ENCODE measurements around the gene CAMK1D.
A peak's percentile ranks its signal among the peaks of the same experiment; 100 is the strongest.

Gene CAMK1D

GRCh38 chr10:12602521-12602920 lies 253.2 kb downstream of the CAMK1D start:
- no peak for DNase-seq

- no peak for DNase-seq
Observed at GRCh38 chr10:12603766-12604470, 254.6 kb downstream of the CAMK1D start.

- peak; percentile 9 to 90 (median 62) for DNase-seq
Observed at GRCh38 chr10:12605580-12606405, 256.4 kb downstream of the CAMK1D start.

- no peak for DNase-seq
Observed at GRCh38 chr10:12606461-12606860, 257.1 kb downstream of the CAMK1D start.

- no peak for DNase-seq
Observed at GRCh38 chr10:12608761-12609160, 259.4 kb downstream of the CAMK1D start.

GRCh38 chr10:12609435-12609834 lies 260.1 kb downstream of the CAMK1D start:
- DNase-seq: no peak

GRCh38 chr10:12613136-12613535 lies 263.8 kb downstream of the CAMK1D start:
- DNase-seq: no peak

- no peak for DNase-seq
Observed at GRCh38 chr10:12614177-12614995, 265.0 kb downstream of the CAMK1D start.

- no peak for DNase-seq
Observed at GRCh38 chr10:12615296-12616220, 266.2 kb downstream of the CAMK1D start.

- DNase-seq: no peak
Observed at GRCh38 chr10:12617191-12618175, 268.1 kb downstream of the CAMK1D start.

- DNase-seq: no peak
Observed at GRCh38 chr10:12622016-12622415, 272.7 kb downstream of the CAMK1D start.

GRCh38 chr10:12622691-12623090 lies 273.3 kb downstream of the CAMK1D start:
- no peak for DNase-seq

GRCh38 chr10:12625393-12626023 lies 276.2 kb downstream of the CAMK1D start:
- DNase-seq: no peak

- DNase-seq: no peak
Observed at GRCh38 chr10:12628153-12628552, 278.8 kb downstream of the CAMK1D start.

- no peak for DNase-seq
Observed at GRCh38 chr10:12628964-12629766, 279.8 kb downstream of the CAMK1D start.

- DNase-seq: no peak
Observed at GRCh38 chr10:12629767-12630165, 280.4 kb downstream of the CAMK1D start.

GRCh38 chr10:12631216-12631615 lies 281.9 kb downstream of the CAMK1D start:
- DNase-seq: no peak

- DNase-seq: no peak
Observed at GRCh38 chr10:12631787-12632562, 282.6 kb downstream of the CAMK1D start.

Measured in stimulated activated naive CD4-positive, alpha-beta T cell (primary cell).